Vagina (tissue), 2 donors: ENCODE data around the gene CCDC57.

Experiments used
- POLR2A ChIP-seq, 2 donors: fragments of 450-650 bp; IDR thresholded peaks; one replicate each; pipeline ENCODE4 v1.6.1; 2017; ENCODE audit warnings: antibody characterized with exemption in 2 of 2, mild to moderate bottlenecking in 2 of 2, moderate library complexity in 2 of 2
- POLR2AphosphoS5 ChIP-seq, 2 donors: sonication (generic); formaldehyde crosslinking; IDR thresholded peaks; one replicate each; pipeline ENCODE4 v1.9.0; 2017; ENCODE audit warnings: antibody characterized with exemption in 2 of 2, mild to moderate bottlenecking in 2 of 2, low read depth in 1 of 2; ENCODE audit not compliant: insufficient read depth in 1 of 2
- TF ChIP-seq, protein P1 (sequence below), 3 experiments: fragments of 450-650 bp in 2 of 3; fragments of 200-600 bp in 1 of 3; sonication (generic) in 1 of 3; IDR thresholded peaks; one replicate each; pipeline ENCODE4 v1.5.1; 2017 to 2019; ENCODE audit warnings: antibody characterized with exemption in 3 of 3, mild to moderate bottlenecking in 2 of 3, moderate library complexity in 2 of 3

GRCh38 chr17:82237083-82237745, 24.6 kb upstream of the CCDC57 start:
- TF ChIP-seq, protein P1, sequence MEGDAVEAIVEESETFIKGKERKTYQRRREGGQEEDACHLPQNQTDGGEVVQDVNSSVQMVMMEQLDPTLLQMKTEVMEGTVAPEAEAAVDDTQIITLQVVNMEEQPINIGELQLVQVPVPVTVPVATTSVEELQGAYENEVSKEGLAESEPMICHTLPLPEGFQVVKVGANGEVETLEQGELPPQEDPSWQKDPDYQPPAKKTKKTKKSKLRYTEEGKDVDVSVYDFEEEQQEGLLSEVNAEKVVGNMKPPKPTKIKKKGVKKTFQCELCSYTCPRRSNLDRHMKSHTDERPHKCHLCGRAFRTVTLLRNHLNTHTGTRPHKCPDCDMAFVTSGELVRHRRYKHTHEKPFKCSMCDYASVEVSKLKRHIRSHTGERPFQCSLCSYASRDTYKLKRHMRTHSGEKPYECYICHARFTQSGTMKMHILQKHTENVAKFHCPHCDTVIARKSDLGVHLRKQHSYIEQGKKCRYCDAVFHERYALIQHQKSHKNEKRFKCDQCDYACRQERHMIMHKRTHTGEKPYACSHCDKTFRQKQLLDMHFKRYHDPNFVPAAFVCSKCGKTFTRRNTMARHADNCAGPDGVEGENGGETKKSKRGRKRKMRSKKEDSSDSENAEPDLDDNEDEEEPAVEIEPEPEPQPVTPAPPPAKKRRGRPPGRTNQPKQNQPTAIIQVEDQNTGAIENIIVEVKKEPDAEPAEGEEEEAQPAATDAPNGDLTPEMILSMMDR (IDR thresholded peaks at IDR 0.05): no peak
- TF ChIP-seq POLR2A (IDR thresholded peaks at IDR 0.05) (no peak), POLR2AphosphoS5 (IDR thresholded peaks at IDR 0.05; ENCODE audit: insufficient read depth in 1 of 2, low read depth in 1 of 2) (no peak)
